Endodermal cell (in vitro differentiated cells): ENCODE measurements around the gene ADGRG7. TPM values are rescaled to one million over a fixed set of nuclear protein-coding genes. Genes with fewer than 3 reads are reported as not detected.

Experiments used
- DNase-seq: peaks from one replicate; pipeline ENCODE4 v3.0.0-alpha.2; 2017
- H3K27ac ChIP-seq: 2 replicates; pipeline ENCODE4 v1.5.1; 2013; ENCODE audit warnings: mild to moderate bottlenecking, low read depth, low read length, moderate library complexity
- H3K27me3 ChIP-seq: 2 replicates; pipeline ENCODE4 v1.6.1; 2013; ENCODE audit warnings: mild to moderate bottlenecking, low read length, moderate library complexity; ENCODE audit not compliant: insufficient read depth, control insufficient read depth, poor library complexity, severe bottlenecking
- H3K36me3 ChIP-seq: 2 replicates; pipeline ENCODE4 v1.7.0; 2013; ENCODE audit warnings: mild to moderate bottlenecking, low read length, moderate library complexity; ENCODE audit not compliant: control insufficient read depth, insufficient read depth
- H3K4me1 ChIP-seq: one replicate; pipeline ENCODE4 v1.7.0; 2013; ENCODE audit warnings: low read length; ENCODE audit not compliant: control insufficient read depth, insufficient read depth
- H3K4me3 ChIP-seq: 2 replicates; pipeline ENCODE4 v1.5.1; 2013; ENCODE audit warnings: mild to moderate bottlenecking, low read length, moderate library complexity
- H3K9ac ChIP-seq: 2 replicates; pipeline ENCODE4 v1.6.1; 2013; ENCODE audit warnings: mild to moderate bottlenecking, low read length, moderate library complexity; ENCODE audit not compliant: poor library complexity, severe bottlenecking; ENCODE audit errors: extremely low read depth
- H3K9me3 ChIP-seq: 2 replicates; pipeline ENCODE4 v1.6.1; 2013; ENCODE audit warnings: mild to moderate bottlenecking, low read length, moderate library complexity; ENCODE audit not compliant: control insufficient read depth
- H3K27ac Mint-ChIP-seq: 2 replicates; pipeline ENCODE4 v1.8.0; 2020; ENCODE audit warnings: mixed read lengths
- H3K27me3 Mint-ChIP-seq: 2 replicates; pipeline ENCODE4 v1.8.0; 2021; ENCODE audit warnings: mild to moderate bottlenecking, mixed read lengths; ENCODE audit not compliant: insufficient read depth
- H3K36me3 Mint-ChIP-seq: 2 replicates; pipeline ENCODE4 v1.8.0; 2020; ENCODE audit warnings: low read depth, mixed read lengths
- H3K4me1 Mint-ChIP-seq: 2 replicates; pipeline ENCODE4 v1.8.0; 2020; ENCODE audit warnings: mixed read lengths
- H3K4me3 Mint-ChIP-seq: 2 replicates; pipeline ENCODE4 v1.8.0; 2020; ENCODE audit warnings: mild to moderate bottlenecking, moderate library complexity, mixed read lengths
- H3K9me3 Mint-ChIP-seq: 2 replicates; pipeline ENCODE4 v1.8.0; 2020; ENCODE audit warnings: mild to moderate bottlenecking, mixed read lengths
- WGBS, 2 experiments: methylation state at CpG; one replicate each; pipeline versions ENCODE4 v1.1.5 to v1.1.7; 2013; ENCODE audit warnings: missing lambda C conversion rate in 2 of 2, mixed read lengths in 1 of 2; ENCODE audit not compliant: insufficient coverage in 1 of 2, insufficient read length in 1 of 2; 5-methylcytosine and 5-hydroxymethylcytosine counted together
- total RNA-seq, 2 donors: library from RNA; stranded (reverse); fragmentation: NEBNext Ultra II Directional in 1 of 2; extraction: Animal tissue kit (Norgen Biotek cat#: 25700) in 1 of 2; gene quantifications; 2 replicates in 1 of 2; 3 replicates in 1 of 2; pipeline ENCODE4 v1.2.1, GENCODE V29; 2021
- TF ChIP-seq, protein P1 (sequence below): fragments of 200-600 bp; sonication (generic); conservative IDR thresholded peaks from 2 replicates; pipeline ENCODE4 v1.5.0; 2021; ENCODE audit warnings: antibody characterized with exemption, mild to moderate bottlenecking

Gene ADGRG7
- total RNA-seq, 2 donors from 2014 or later, result 0.70 to 2.1 TPM

- Histone ChIP-seq H3K4me1 (no peaks in the 10 kb centered on the region), H3K27ac (no peak overlapping the region), H3K9me3 (no peaks in the 10 kb centered on the region), H3K36me3 (no peaks in the 10 kb centered on the region), H3K9ac (no peak overlapping the region), H3K27me3 (no peaks in the 10 kb centered on the region), H3K4me3 (no peak overlapping the region)
- TF ChIP-seq, protein P1, sequence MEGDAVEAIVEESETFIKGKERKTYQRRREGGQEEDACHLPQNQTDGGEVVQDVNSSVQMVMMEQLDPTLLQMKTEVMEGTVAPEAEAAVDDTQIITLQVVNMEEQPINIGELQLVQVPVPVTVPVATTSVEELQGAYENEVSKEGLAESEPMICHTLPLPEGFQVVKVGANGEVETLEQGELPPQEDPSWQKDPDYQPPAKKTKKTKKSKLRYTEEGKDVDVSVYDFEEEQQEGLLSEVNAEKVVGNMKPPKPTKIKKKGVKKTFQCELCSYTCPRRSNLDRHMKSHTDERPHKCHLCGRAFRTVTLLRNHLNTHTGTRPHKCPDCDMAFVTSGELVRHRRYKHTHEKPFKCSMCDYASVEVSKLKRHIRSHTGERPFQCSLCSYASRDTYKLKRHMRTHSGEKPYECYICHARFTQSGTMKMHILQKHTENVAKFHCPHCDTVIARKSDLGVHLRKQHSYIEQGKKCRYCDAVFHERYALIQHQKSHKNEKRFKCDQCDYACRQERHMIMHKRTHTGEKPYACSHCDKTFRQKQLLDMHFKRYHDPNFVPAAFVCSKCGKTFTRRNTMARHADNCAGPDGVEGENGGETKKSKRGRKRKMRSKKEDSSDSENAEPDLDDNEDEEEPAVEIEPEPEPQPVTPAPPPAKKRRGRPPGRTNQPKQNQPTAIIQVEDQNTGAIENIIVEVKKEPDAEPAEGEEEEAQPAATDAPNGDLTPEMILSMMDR, result peak; percentile 47
- Mint-ChIP-seq H3K27ac (no peak overlapping the region), H3K4me1 (peaks cover 8% of the 10 kb centered on the region), H3K27me3 (no peaks in the 10 kb centered on the region), H3K9me3 (no peaks in the 10 kb centered on the region), H3K36me3 (no peaks in the 10 kb centered on the region), H3K4me3 (no peak overlapping the region)
- WGBS, 2 experiments, result 75% methylated on average over 1 of the region's 1 CpG; no CpG with 5 or more reads in 1 of the 2 experiments
- DNase-seq, result no peak
These were observed 31.9 kb upstream of the ADGRG7 start for GRCh38 chr3:100577382-100578008.

DNA sequence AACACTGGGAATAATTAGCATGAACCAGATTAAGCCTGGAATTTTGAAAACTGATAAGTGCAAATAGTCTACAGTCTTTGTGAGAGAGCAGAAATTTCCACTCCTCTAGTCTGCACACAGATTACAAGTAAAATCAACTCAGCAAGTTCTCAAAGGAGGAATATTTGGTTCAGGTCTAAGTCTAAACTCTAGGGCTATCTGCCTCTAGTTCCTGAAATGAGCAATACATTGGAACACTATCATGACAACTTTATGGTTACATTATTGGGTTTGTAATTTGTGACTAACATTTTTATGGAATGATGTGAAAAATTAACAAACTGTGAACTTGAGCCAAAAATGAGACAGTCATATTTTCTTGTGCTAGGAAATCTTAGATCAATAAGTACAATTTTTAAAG is 30.8 kb upstream of the ADGRG7 start:
- Histone ChIP-seq H3K27ac (no peak overlapping the region), H3K36me3 (no peaks in the 10 kb centered on the region), H3K9ac (no peak overlapping the region), H3K4me3 (no peak overlapping the region), H3K27me3 (no peaks in the 10 kb centered on the region), H3K9me3 (peaks cover 6% of the 10 kb centered on the region), H3K4me1 (no peaks in the 10 kb centered on the region)
- H3K36me3 Mint-ChIP-seq, result no peaks in the 10 kb centered on the region
- peaks cover 3% of the 10 kb centered on the region for H3K9me3 Mint-ChIP-seq
- H3K27ac Mint-ChIP-seq, result no peak overlapping the region
- H3K4me3 Mint-ChIP-seq, result no peak overlapping the region
- no peaks in the 10 kb centered on the region for H3K27me3 Mint-ChIP-seq
- peaks cover 8% of the 10 kb centered on the region for H3K4me1 Mint-ChIP-seq
- TF ChIP-seq, protein P1, result no peak
- no peak for DNase-seq

- H3K27ac Mint-ChIP-seq, result no peak overlapping the region
- Histone ChIP-seq H3K4me3 (no peak overlapping the region), H3K27ac (no peak overlapping the region), H3K9ac (no peak overlapping the region), H3K27me3 (no peaks in the 10 kb centered on the region), H3K9me3 (peaks cover 11% of the 10 kb centered on the region), H3K36me3 (no peaks in the 10 kb centered on the region), H3K4me1 (no peaks in the 10 kb centered on the region)
- 97 to 100% methylated on average over 2 of the region's 2 CpGs for whole genome bisulfite sequencing, 2 experiments
- peaks cover 16% of the 10 kb centered on the region for H3K9me3 Mint-ChIP-seq
- TF ChIP-seq, protein P1, result no peak
- H3K4me3 Mint-ChIP-seq, result no peak overlapping the region
- no peak for DNase-seq
- no peaks in the 10 kb centered on the region for H3K27me3 Mint-ChIP-seq
- H3K36me3 Mint-ChIP-seq, result no peaks in the 10 kb centered on the region
- H3K4me1 Mint-ChIP-seq, result peaks cover 8% of the 10 kb centered on the region
These were observed 29.3 kb upstream of the ADGRG7 start for GRCh38 chr3:100580147-100580546.
